Keratinocyte (primary cell): ENCODE data around the gene CEP131. TPM values are rescaled to one million over a fixed set of nuclear protein-coding genes. Genes with fewer than 3 reads are reported as not detected.

ENCODE experiments used
- DNase-seq: peaks from one replicate; pipeline ENCODE4 v3.0.0-alpha.2; 2011; ENCODE audit warnings: low read depth, missing footprints, low spot score
- FAIRE-seq: peaks from 2 replicates; lab custom pipeline; 2011; peaks lifted over from hg19 to GRCh38; lab: Jason Lieb, UNC
- H2AFZ ChIP-seq: 2 replicates; pipeline ENCODE4 v1.6.0; 2012; ENCODE audit warnings: low read length, control low read depth, inconsistent platforms; ENCODE audit not compliant: control insufficient read depth
- H3K27ac ChIP-seq: 2 replicates; pipeline ENCODE4 v1.5.1; 2011; ENCODE audit warnings: low read length; ENCODE audit not compliant: control insufficient read depth, insufficient read depth
- H3K27me3 ChIP-seq: 3 replicates; pipeline ENCODE4 v1.6.0; 2011; ENCODE audit warnings: low read length; ENCODE audit not compliant: control insufficient read depth, insufficient read depth; ENCODE audit errors: extremely low read depth
- H3K36me3 ChIP-seq, 2 experiments: 2 replicates in 1 of 2; 3 replicates in 1 of 2; pipeline ENCODE4 v1.5.1; 2011; ENCODE audit warnings: low read length in 2 of 2, mild to moderate bottlenecking in 1 of 2; ENCODE audit not compliant: control insufficient read depth in 2 of 2, insufficient read depth in 2 of 2; ENCODE audit errors: extremely low read depth in 1 of 2
- H3K4me1 ChIP-seq: 3 replicates; pipeline ENCODE4 v1.5.1; 2011; ENCODE audit warnings: low read length; ENCODE audit not compliant: control insufficient read depth, insufficient read depth; ENCODE audit errors: extremely low read depth
- H3K4me2 ChIP-seq: 3 replicates; pipeline ENCODE4 v1.6.0; 2011; ENCODE audit warnings: low read depth, low read length; ENCODE audit not compliant: control insufficient read depth, insufficient read depth; ENCODE audit errors: extremely low read depth
- H3K4me3 ChIP-seq, 3 experiments: fragments of 200-600 bp in 1 of 3; sonication (generic) in 1 of 3; 2 replicates in 2 of 3; 3 replicates in 1 of 3; pipeline ENCODE4 v1.5.1; 2011 to 2016; ENCODE audit warnings: low read length in 3 of 3, mild to moderate bottlenecking in 3 of 3, control low read depth in 2 of 3, inconsistent platforms in 1 of 3, low read depth in 1 of 3, mixed read lengths in 1 of 3, mixed run types in 1 of 3, moderate library complexity in 1 of 3; ENCODE audit not compliant: control insufficient read depth in 2 of 3, insufficient read depth in 2 of 3; ENCODE audit errors: extremely low read depth in 1 of 3
- H3K79me2 ChIP-seq: 2 replicates; pipeline ENCODE4 v1.6.0; 2012; ENCODE audit warnings: low read length; ENCODE audit not compliant: control insufficient read depth, insufficient read depth
- H3K9ac ChIP-seq: 3 replicates; pipeline ENCODE4 v1.6.0; 2011; ENCODE audit warnings: low read length; ENCODE audit not compliant: control insufficient read depth, insufficient read depth; ENCODE audit errors: extremely low read depth
- H3K9me1 ChIP-seq: 3 replicates; pipeline ENCODE4 v1.6.0; 2011; ENCODE audit warnings: low read length; ENCODE audit not compliant: control insufficient read depth, insufficient read depth; ENCODE audit errors: extremely low read depth
- H3K9me3 ChIP-seq: 2 replicates; pipeline ENCODE4 v1.5.1; 2012; ENCODE audit warnings: low read depth, low read length; ENCODE audit not compliant: control insufficient read depth
- H4K20me1 ChIP-seq: 3 replicates; pipeline ENCODE4 v1.6.0; 2011; ENCODE audit warnings: low read length; ENCODE audit not compliant: control insufficient read depth, insufficient read depth; ENCODE audit errors: extremely low read depth
- EZH2 ChIP-seq: IDR thresholded peaks from one replicate; pipeline ENCODE4 v1.6.1; 2012; ENCODE audit warnings: inconsistent platforms, mild to moderate bottlenecking, low read length, moderate library complexity
- dilution Hi-C: fragments of 300-500 bp; cut with MboI; formaldehyde crosslinking; loops from one replicate; pipeline ENCODE4 v1.7.0; 2020; ENCODE audit warnings: low sequenced_read_pairs; ENCODE audit not compliant: extremely low pct_ligation_motif_present
- polyA plus RNA-seq, 5 experiments: library from polyadenylated mRNA; depleted of rRNA in 3 of 5; stranded (reverse) in 3 of 5; stranded (forward) in 1 of 5; unstranded in 1 of 5; fragments of >200 nt; gene quantifications; 1 replicate in 1 of 5; 2 replicates in 3 of 5; 3 replicates in 1 of 5; pipeline versions ENCODE4 v1.2.1 to v1.2.3, GENCODE V29; 2011 to 2012; ENCODE audit warnings: missing spikeins in 2 of 5, low read depth in 1 of 5, low replicate concordance in 1 of 5
- TF ChIP-seq, protein P1 (sequence below), 3 experiments: IDR thresholded peaks in 1 of 3; conservative IDR thresholded peaks in 1 of 3; optimal IDR thresholded peaks in 1 of 3; 2 replicates in 2 of 3; 3 replicates in 1 of 3; pipeline versions ENCODE3 to v1.5.1; 2011; ENCODE audit warnings: low read length in 3 of 3, mild to moderate bottlenecking in 3 of 3, moderate library complexity in 2 of 3, control low read depth in 1 of 3, inconsistent platforms in 1 of 3; ENCODE audit not compliant: insufficient read depth in 2 of 3; ENCODE audit errors: extremely low read depth in 1 of 3

CEP131 gene
- polyA plus RNA-seq, 1 donor (not counting 4 experiments of a cell fraction or from before 2014, with no cell fraction given) = 2.6 TPM

DNA sequence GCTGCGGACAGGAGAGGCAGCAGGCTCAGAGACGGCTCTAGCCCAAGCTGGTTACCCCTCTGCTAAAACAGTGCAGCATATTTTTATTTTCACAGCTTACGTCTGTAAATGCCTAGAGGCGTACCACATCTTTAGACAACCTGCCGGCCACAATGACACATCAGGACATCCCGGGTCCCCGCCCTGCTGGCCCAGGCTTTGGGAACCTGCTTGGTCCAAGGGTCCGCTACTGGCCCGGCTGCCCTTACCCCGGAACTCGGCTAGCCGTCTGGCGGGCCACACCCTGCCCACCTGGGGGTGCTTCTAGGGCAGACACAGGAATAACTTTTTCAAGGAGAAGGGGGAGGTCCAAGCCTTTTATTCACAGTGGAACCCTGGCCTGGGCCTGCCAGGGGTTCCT lies 4.3 kb downstream of the CEP131 start:
- Histone ChIP-seq H3K9me3 (no peaks in the 10 kb centered on the region), H3K4me3 (no peak overlapping the region), H3K4me2 (no peak overlapping the region), H3K79me2 (no peaks in the 10 kb centered on the region), H3K27me3 (no peaks in the 10 kb centered on the region), H3K9ac (no peak overlapping the region), H3K27ac (no peak overlapping the region), H3K36me3 (no peaks in the 10 kb centered on the region), H4K20me1 (no peaks in the 10 kb centered on the region), H3K9me1 (no peaks in the 10 kb centered on the region), H2AFZ (no peak overlapping the region), H3K4me1 (peaks cover 17% of the 10 kb centered on the region)
- TF ChIP-seq EZH2 = no peak
- TF ChIP-seq, protein P1, sequence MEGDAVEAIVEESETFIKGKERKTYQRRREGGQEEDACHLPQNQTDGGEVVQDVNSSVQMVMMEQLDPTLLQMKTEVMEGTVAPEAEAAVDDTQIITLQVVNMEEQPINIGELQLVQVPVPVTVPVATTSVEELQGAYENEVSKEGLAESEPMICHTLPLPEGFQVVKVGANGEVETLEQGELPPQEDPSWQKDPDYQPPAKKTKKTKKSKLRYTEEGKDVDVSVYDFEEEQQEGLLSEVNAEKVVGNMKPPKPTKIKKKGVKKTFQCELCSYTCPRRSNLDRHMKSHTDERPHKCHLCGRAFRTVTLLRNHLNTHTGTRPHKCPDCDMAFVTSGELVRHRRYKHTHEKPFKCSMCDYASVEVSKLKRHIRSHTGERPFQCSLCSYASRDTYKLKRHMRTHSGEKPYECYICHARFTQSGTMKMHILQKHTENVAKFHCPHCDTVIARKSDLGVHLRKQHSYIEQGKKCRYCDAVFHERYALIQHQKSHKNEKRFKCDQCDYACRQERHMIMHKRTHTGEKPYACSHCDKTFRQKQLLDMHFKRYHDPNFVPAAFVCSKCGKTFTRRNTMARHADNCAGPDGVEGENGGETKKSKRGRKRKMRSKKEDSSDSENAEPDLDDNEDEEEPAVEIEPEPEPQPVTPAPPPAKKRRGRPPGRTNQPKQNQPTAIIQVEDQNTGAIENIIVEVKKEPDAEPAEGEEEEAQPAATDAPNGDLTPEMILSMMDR (optimal IDR thresholded peaks at IDR 0.05 in 1 of 3, IDR thresholded peaks at IDR 0.05 in 1 of 3, conservative IDR thresholded peaks at IDR 0.05 in 1 of 3; ENCODE audit: extremely low read depth in 1 of 3, insufficient read depth in 2 of 3, low read length in 3 of 3) = no peak
- dilution Hi-C loops = no loop called here
- DNase-seq = no peak
- FAIRE-seq = no peak

DNA sequence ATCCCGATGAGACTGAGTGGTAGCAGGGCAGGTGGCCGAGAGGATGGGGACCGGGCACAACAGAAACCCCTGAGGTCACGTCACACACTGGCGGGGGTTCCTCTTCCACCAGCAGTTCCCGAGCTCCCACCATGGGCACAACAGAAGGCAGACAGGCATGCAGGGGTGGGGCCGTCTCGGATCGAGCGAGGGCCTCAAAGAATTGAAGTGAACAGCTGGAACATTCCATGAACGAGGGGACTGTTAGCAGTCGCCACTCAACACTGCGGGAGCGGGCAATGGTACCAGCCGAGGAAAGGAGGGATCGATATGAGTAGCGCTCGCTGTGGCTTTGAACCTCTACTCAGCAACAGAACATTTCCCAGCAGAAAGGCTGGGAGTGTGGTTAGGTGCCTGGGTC lies 5.3 kb downstream of the CEP131 start:
- dilution Hi-C loops = no loop called here
- no peaks in the 10 kb centered on the region for H3K79me2 ChIP-seq
- H4K20me1 ChIP-seq = no peaks in the 10 kb centered on the region
- peaks cover 17% of the 10 kb centered on the region for H3K4me1 ChIP-seq
- H2AFZ ChIP-seq = no peak overlapping the region
- no peak overlapping the region for H3K27ac ChIP-seq
- H3K36me3 ChIP-seq = no peaks in the 10 kb centered on the region
- H3K4me3 ChIP-seq = no peak overlapping the region
- H3K4me2 ChIP-seq = no peak overlapping the region
- no peak for DNase-seq
- no peaks in the 10 kb centered on the region for H3K9me3 ChIP-seq
- no peak overlapping the region for H3K9ac ChIP-seq
- TF ChIP-seq, protein P1 (optimal IDR thresholded peaks at IDR 0.05 in 1 of 3, IDR thresholded peaks at IDR 0.05 in 1 of 3, conservative IDR thresholded peaks at IDR 0.05 in 1 of 3; ENCODE audit: extremely low read depth in 1 of 3, insufficient read depth in 2 of 3, low read length in 3 of 3) = no peak
- no peak for TF ChIP-seq EZH2
- FAIRE-seq = no peak
- no peaks in the 10 kb centered on the region for H3K9me1 ChIP-seq
- H3K27me3 ChIP-seq = no peaks in the 10 kb centered on the region
